H1 (cell line): ENCODE data around the gene MCRS1. TPM values are rescaled to one million over a fixed set of nuclear protein-coding genes. Genes with fewer than 3 reads are reported as not detected.

Experiments
- CTCF ChIA-PET: fragments of 300-600 bp; sonication (Branson Sonifier 250); formaldehyde crosslinking; loops from one replicate; lab custom pipeline; 2021; ENCODE audit not compliant: partially characterized antibody; lab: Charles Lee
- POLR2A ChIA-PET: fragments of 300-600 bp; sonication (Branson Sonifier 250); formaldehyde crosslinking; loops from one replicate; lab custom pipeline; 2021; ENCODE audit warnings: inconsistent platforms; ENCODE audit not compliant: partially characterized antibody; lab: Charles Lee
- DNase-seq, 2 experiments: peaks; one replicate each; pipeline versions ENCODE4 v3.0.0 to v3.0.0-alpha.2; 2010 to 2022; ENCODE audit warnings: low spot score in 2 of 2, low read depth in 1 of 2, mixed read lengths in 1 of 2
- FAIRE-seq: peaks from 2 replicates; lab custom pipeline; 2011; peaks lifted over from hg19 to GRCh38; lab: Jason Lieb, UNC
- H2AFZ ChIP-seq: 2 replicates; pipeline ENCODE4 v1.8.1; 2012; ENCODE audit warnings: low read length, inconsistent platforms
- H2AK5ac ChIP-seq: 2 replicates; pipeline ENCODE4 v1.6.1; 2013; ENCODE audit warnings: low read depth, low read length
- H2BK120ac ChIP-seq: replicated peaks from 2 replicates; pipeline ENCODE3; 2013; ENCODE audit warnings: low read depth, low read length, inconsistent platforms
- H2BK12ac ChIP-seq: 2 replicates; pipeline ENCODE4 v1.6.1; 2013; ENCODE audit warnings: low read depth, low read length
- H2BK15ac ChIP-seq: 2 replicates; pipeline ENCODE4 v1.6.1; 2013; ENCODE audit warnings: low read length
- H2BK20ac ChIP-seq: 2 replicates; pipeline ENCODE4 v1.6.1; 2013; ENCODE audit warnings: low read length
- H2BK5ac ChIP-seq: 2 replicates; pipeline ENCODE4 v1.6.1; 2013; ENCODE audit warnings: low read depth, low read length
- H3K14ac ChIP-seq: 2 replicates; pipeline ENCODE4 v1.6.1; 2013; ENCODE audit warnings: inconsistent platforms; ENCODE audit not compliant: insufficient read length
- H3K18ac ChIP-seq: 2 replicates; pipeline ENCODE4 v1.6.1; 2013; ENCODE audit warnings: low read length; ENCODE audit errors: extremely low read depth
- H3K23ac ChIP-seq: 2 replicates; pipeline ENCODE4 v1.6.1; 2013; ENCODE audit warnings: inconsistent platforms; ENCODE audit not compliant: insufficient read length
- H3K23me2 ChIP-seq: 2 replicates; pipeline ENCODE4 v1.6.1; 2013; ENCODE audit warnings: low read depth, low read length
- H3K27ac ChIP-seq: 2 replicates; pipeline ENCODE4 v1.6.1; 2011; ENCODE audit warnings: low read depth, low read length, inconsistent platforms
- H3K27me3 ChIP-seq, 4 experiments: replicated peaks in 1 of 4; 1 replicate in 1 of 4; 2 replicates in 3 of 4; pipeline versions ENCODE4 v1.6.1 to v1.8.1; 2011 to 2013; ENCODE audit warnings: low read length in 3 of 4, mild to moderate bottlenecking in 3 of 4, inconsistent platforms in 2 of 4, mixed read lengths in 2 of 4, moderate library complexity in 1 of 4; ENCODE audit not compliant: control insufficient read depth in 3 of 4, insufficient read depth in 3 of 4; ENCODE audit errors: extremely low read depth in 1 of 4
- H3K36me3 ChIP-seq, 4 experiments: 2 replicates each; pipeline versions ENCODE4 v1.6.1 to v1.8.1; 2011 to 2013; ENCODE audit warnings: mild to moderate bottlenecking in 4 of 4, low read length in 3 of 4, moderate library complexity in 2 of 4, control low read depth in 1 of 4, inconsistent platforms in 1 of 4; ENCODE audit not compliant: insufficient read depth in 4 of 4, control insufficient read depth in 2 of 4
- H3K4ac ChIP-seq: replicated peaks from 2 replicates; pipeline ENCODE3; 2013; ENCODE audit warnings: low read length, low read depth, mixed read lengths, inconsistent platforms; ENCODE audit not compliant: insufficient read length
- H3K4me1 ChIP-seq, 4 experiments: replicated peaks in 1 of 4; 1 replicate in 1 of 4; 2 replicates in 3 of 4; pipeline versions ENCODE4 v1.6.1 to v1.8.1; 2011 to 2013; ENCODE audit warnings: low read length in 3 of 4, inconsistent platforms in 2 of 4, mixed read lengths in 1 of 4; ENCODE audit not compliant: insufficient read depth in 4 of 4, control insufficient read depth in 3 of 4
- H3K4me2 ChIP-seq, 2 experiments: 2 replicates each; pipeline versions ENCODE4 v1.6.1 to v1.8.1; 2011 to 2013; ENCODE audit warnings: low read depth in 2 of 2, low read length in 2 of 2, control low read depth in 1 of 2, inconsistent platforms in 1 of 2, mild to moderate bottlenecking in 1 of 2; ENCODE audit not compliant: insufficient read depth in 1 of 2
- H3K4me3 ChIP-seq, 4 experiments: fragments of 200-600, 300-600 bp in 1 of 4; sonication (generic), shearing (Covaris generic), sonication (Bioruptor Twin) in 1 of 4; 2 replicates each; pipeline versions ENCODE4 v1.5.1 to v1.8.1; 2011 to 2016; ENCODE audit warnings: low read length in 4 of 4, low read depth in 3 of 4, control low read depth in 2 of 4, inconsistent platforms in 2 of 4, mild to moderate bottlenecking in 2 of 4, mixed read lengths in 1 of 4, moderate library complexity in 1 of 4; ENCODE audit not compliant: insufficient read depth in 2 of 4; ENCODE audit errors: extremely low read depth in 1 of 4
- H3K56ac ChIP-seq: replicated peaks from 2 replicates; pipeline ENCODE3; 2013; ENCODE audit warnings: low read depth, mild to moderate bottlenecking, mixed read lengths, low read length, inconsistent platforms; ENCODE audit not compliant: insufficient read length
- H3K79me1 ChIP-seq: 2 replicates; pipeline ENCODE4 v1.6.1; 2013; ENCODE audit warnings: low read depth, low read length, control low read depth
- H3K79me2 ChIP-seq, 2 experiments: 2 replicates each; pipeline versions ENCODE4 v1.6.1 to v1.8.1; 2012 to 2013; ENCODE audit warnings: low read length in 2 of 2, mild to moderate bottlenecking in 2 of 2, inconsistent platforms in 1 of 2; ENCODE audit not compliant: insufficient read depth in 2 of 2, control insufficient read depth in 1 of 2
- H3K9ac ChIP-seq, 4 experiments: replicated peaks in 1 of 4; 1 replicate in 1 of 4; 2 replicates in 3 of 4; pipeline versions ENCODE4 v1.6.1 to v1.8.1; 2011 to 2013; ENCODE audit warnings: low read depth in 3 of 4, low read length in 3 of 4, control low read depth in 2 of 4, mild to moderate bottlenecking in 2 of 4, moderate library complexity in 2 of 4, inconsistent platforms in 1 of 4; ENCODE audit errors: extremely low read depth in 1 of 4
- H3K9me3 ChIP-seq, 2 experiments: 2 replicates each; pipeline versions ENCODE4 v1.6.1 to v1.8.1; 2012 to 2013; ENCODE audit warnings: mild to moderate bottlenecking in 2 of 2, moderate library complexity in 2 of 2, control low read depth in 1 of 2, inconsistent platforms in 1 of 2, low read depth in 1 of 2, low read length in 1 of 2, mixed read lengths in 1 of 2; ENCODE audit not compliant: insufficient read depth in 2 of 2
- H4K20me1 ChIP-seq, 2 experiments: replicated peaks in 1 of 2; 2 replicates each; pipeline versions ENCODE3 to v1.8.1; 2011 to 2013; ENCODE audit warnings: inconsistent platforms in 2 of 2, low read length in 2 of 2, mild to moderate bottlenecking in 1 of 2; ENCODE audit not compliant: insufficient read depth in 2 of 2, control insufficient read depth in 1 of 2
- H4K5ac ChIP-seq: 2 replicates; pipeline ENCODE4 v1.6.1; 2013; ENCODE audit warnings: low read length, low read depth, mixed read lengths, inconsistent platforms; ENCODE audit not compliant: insufficient read length
- H4K8ac ChIP-seq: 2 replicates; pipeline ENCODE4 v1.8.0; 2013; ENCODE audit warnings: mild to moderate bottlenecking, moderate library complexity, low read length, inconsistent platforms; ENCODE audit not compliant: insufficient read depth; ENCODE audit errors: extremely low read depth
- H4K91ac ChIP-seq: replicated peaks from 2 replicates; pipeline ENCODE3; 2013; ENCODE audit warnings: low read length, mixed read lengths, inconsistent platforms; ENCODE audit not compliant: insufficient read length
- ATF3 ChIP-seq: IDR thresholded peaks from 2 replicates; pipeline ENCODE4 v1.6.1; 2011; ENCODE audit warnings: low read depth, mild to moderate bottlenecking, low read length; ENCODE audit not compliant: insufficient read depth
- HDAC6 ChIP-seq: IDR thresholded peaks from one replicate; pipeline ENCODE4 v1.7.1; 2012; ENCODE audit warnings: low read depth, mild to moderate bottlenecking, inconsistent platforms, low read length, moderate library complexity
- NANOG ChIP-seq: IDR thresholded peaks from 2 replicates; pipeline ENCODE4 v1.6.1; 2011; ENCODE audit warnings: low read length, low read depth, mild to moderate bottlenecking, inconsistent platforms; ENCODE audit not compliant: insufficient read depth, poor library complexity, severe bottlenecking
- RAD21 ChIP-seq, 2 experiments: IDR thresholded peaks in 1 of 2; conservative IDR thresholded peaks in 1 of 2; 2 replicates each; pipeline ENCODE4 v1.6.1; 2011; ENCODE audit warnings: low read depth in 2 of 2, low read length in 2 of 2, improper control_type of control experiment in 1 of 2, inconsistent platforms in 1 of 2, mild to moderate bottlenecking in 1 of 2, moderate library complexity in 1 of 2
- SAP30 ChIP-seq: fragments of 300-600 bp; sonication (generic); IDR thresholded peaks from 2 replicates; pipeline ENCODE4 v1.7.1; 2012; ENCODE audit warnings: low read length, moderate library complexity, mild to moderate bottlenecking, inconsistent platforms; ENCODE audit not compliant: insufficient read depth, insufficient replicate concordance
- SIRT6 ChIP-seq: IDR thresholded peaks from one replicate; pipeline ENCODE4 v1.7.1; 2012; ENCODE audit warnings: low read length, inconsistent platforms
- TAF1 ChIP-seq: IDR thresholded peaks from 2 replicates; pipeline ENCODE4 v1.6.1; 2011; ENCODE audit warnings: mild to moderate bottlenecking, low read depth, low read length
- TAF7 ChIP-seq: optimal IDR thresholded peaks from 2 replicates; pipeline ENCODE3; 2011; ENCODE audit warnings: low read depth, mild to moderate bottlenecking, inconsistent platforms, low read length, moderate library complexity, borderline replicate concordance
- TEAD4 ChIP-seq: IDR thresholded peaks from 2 replicates; pipeline ENCODE4 v1.6.1; 2012; ENCODE audit warnings: low read depth, low read length, inconsistent platforms, mixed read lengths
- WGBS, 2 experiments: shearing (Covaris generic) in 1 of 2; methylation state at CpG; one replicate each; pipeline versions ENCODE4 v1.1.6 to v1.1.7; 2013 to 2015; ENCODE audit warnings: low lambda C conversion rate in 2 of 2, mixed read lengths in 2 of 2, inconsistent platforms in 1 of 2, low coverage in 1 of 2, missing lambda C conversion rate in 1 of 2; ENCODE audit not compliant: insufficient replicate concordance in 2 of 2, insufficient coverage in 1 of 2, insufficient read length in 1 of 2; ENCODE audit errors: extremely low coverage in 1 of 2, missing lambda C conversion rate in 1 of 2; 5-methylcytosine and 5-hydroxymethylcytosine counted together
- polyA plus RNA-seq, 7 experiments: library from polyadenylated mRNA; depleted of rRNA in 3 of 7; stranded (reverse) in 5 of 7; unstranded in 2 of 7; fragments of >200 nt in 5 of 7; fragments of 200-250 nt in 2 of 7; gene quantifications; 1 replicate in 5 of 7; 2 replicates in 1 of 7; 4 replicates in 1 of 7; pipeline versions ENCODE4 v1.2.1 to v1.2.3, GENCODE V29; 2011 to 2013; ENCODE audit warnings: missing spikeins in 2 of 7, mixed read lengths in 2 of 7
- total RNA-seq: library from RNA; stranded (reverse); fragmentation: NEBNext Ultra II Directional; extraction: Animal tissue kit (Norgen Biotek cat#: 25700); gene quantifications from 2 replicates; pipeline ENCODE4 v1.2.1, GENCODE V29; 2021

The MCRS1 gene
- total and polyA plus RNA-seq, 2 of the 8 experiments (the other 6 are each of a cell fraction or from before 2014, with no cell fraction given): 90.3 to 139 TPM

- ChIA-PET POLR2A (interaction anchor here (1.1 to 4.5 kb wide), 6 partner anchors 9 to 72 kb away, joined by 3 to 20 read pairs (median 5); partner anchors contain the start of gene MCRS1), CTCF (interaction anchor here (0.6 to 10.8 kb wide), 49 partner anchors 8 to 771 kb away, joined by 3 to 171 read pairs (median 5); partner anchors contain the start of genes C1QL4, DNAJC22, KCNH3 and PRPF40B)
- H3K23ac ChIP-seq: no peak overlapping the region
- no peaks in the 10 kb centered on the region; the same call in 1 of the 2 replicates for H3K23me2 ChIP-seq
- H3K18ac ChIP-seq: no peak overlapping the region
- no peak overlapping the region for H2BK120ac ChIP-seq
- FAIRE-seq: peak; percentile 80
- H4K91ac ChIP-seq: peak overlapping the region; percentile 16
- H3K4me3 ChIP-seq: no peak overlapping the region
- no peaks in the 10 kb centered on the region; the same call in 1 of the 2 replicates for H3K79me1 ChIP-seq
- H2BK15ac ChIP-seq: peak overlapping the region; percentile 6; the same call in 1 of the 2 replicates
- 28% methylated on average over 8 of the region's 8 CpGs; no CpG with 5 or more reads in 1 of the 2 experiments for WGBS, 2 experiments
- H3K79me2 ChIP-seq: no peaks in the 10 kb centered on the region; a peak in 1 of 4 replicates
- no peak overlapping the region for H3K27ac ChIP-seq
- no peak overlapping the region for H2BK12ac ChIP-seq
- peaks cover 0 to 6% (median 4%) of the 10 kb centered on the region in 4 experiments; a peak in 4 of 7 replicates for H3K4me1 ChIP-seq
- H2BK5ac ChIP-seq: no peak overlapping the region
- H3K9ac ChIP-seq: peak overlapping the region in 1 of 4 experiments; percentile 10; a peak in 1 of 7 replicates
- H4K20me1 ChIP-seq: peaks cover 2 to 14% of the 10 kb centered on the region in 2 experiments
- H4K5ac ChIP-seq: no peak overlapping the region
- H3K36me3 ChIP-seq: no peaks in the 10 kb centered on the region; a peak in 1 of 8 replicates
- no peak overlapping the region for H2BK20ac ChIP-seq
- peak; percentile 77 to 92 for DNase-seq
- no peak overlapping the region for H4K8ac ChIP-seq
- no peak overlapping the region for H3K4ac ChIP-seq
- no peak overlapping the region for H3K14ac ChIP-seq
- no peaks in the 10 kb centered on the region for H3K27me3 ChIP-seq
- H2AK5ac ChIP-seq: no peak overlapping the region
- no peaks in the 10 kb centered on the region for H3K9me3 ChIP-seq
- no peak overlapping the region for H2AFZ ChIP-seq
- H3K56ac ChIP-seq: no peak overlapping the region
- peak overlapping the region in 1 of 2 experiments; percentile 42; a peak in 2 of 4 replicates for H3K4me2 ChIP-seq
- TF ChIP-seq ATF3: no peak
- no peak for TF ChIP-seq SAP30
- no peak for TF ChIP-seq TAF1
- TF ChIP-seq HDAC6: no peak
- peak; percentile 66; the same call in 1 of the 2 replicates for TF ChIP-seq TEAD4
- TF ChIP-seq SIRT6: no peak
- TF ChIP-seq RAD21 (IDR thresholded peaks at IDR 0.05 in 1 of 2, conservative IDR thresholded peaks at IDR 0.05 in 1 of 2; ENCODE audit: low read depth in 2 of 2, low read length in 2 of 2): peak; percentile 88
- no peak for TF ChIP-seq NANOG
- no peak for TF ChIP-seq TAF7
Measured at GRCh38 chr12:49580572-49581535, 12.9 kb upstream of the MCRS1 start.
